Stomach (tissue), 9 donors: Measurements from ENCODE around the gene CRELD1. TPM values are rescaled to one million over a fixed set of nuclear protein-coding genes. Genes with fewer than 3 reads are reported as not detected.

Source experiments
- DNase-seq, 2 donors: peaks; one replicate each; pipeline versions ENCODE4 v3.0.0 to v3.0.0-alpha.2; 2013 to 2019
- H3K27ac ChIP-seq, 5 donors: fragments of 200-600 bp in 4 of 5; sonication (generic) in 4 of 5; one replicate each; pipeline ENCODE4 v1.5.1; 2013 to 2019; ENCODE audit warnings: mild to moderate bottlenecking in 1 of 5, moderate library complexity in 1 of 5
- H3K27me3 ChIP-seq, 3 donors: fragments of 200-600 bp; sonication (generic); one replicate each; pipeline ENCODE4 v1.5.1; 2017 to 2019; ENCODE audit warnings: mixed run types in 1 of 3
- H3K36me3 ChIP-seq, 4 donors: fragments of 200-600 bp; sonication (generic); 1 replicate in 3 of 4; 2 replicates in 1 of 4; pipeline ENCODE4 v1.5.1; 2016 to 2019
- H3K4me1 ChIP-seq, 4 donors: fragments of 200-600 bp; sonication (generic); one replicate each; pipeline ENCODE4 v1.5.1; 2016 to 2019
- H3K4me3 ChIP-seq, 4 donors: fragments of 200-600 bp; sonication (generic) in 3 of 4; one replicate each; pipeline ENCODE4 v1.5.1; 2016 to 2019; ENCODE audit warnings: mild to moderate bottlenecking in 1 of 4
- H3K9me3 ChIP-seq, 4 donors: fragments of 200-600 bp; sonication (generic); one replicate each; pipeline ENCODE4 v1.5.1; 2016 to 2019
- CTCF ChIP-seq, 7 experiments: fragments of 450-650 bp in 4 of 7; fragments of 200-600 bp in 3 of 7; sonication (generic) in 3 of 7; IDR thresholded peaks; one replicate each; pipeline ENCODE4 v1.5.1; 2016 to 2019; ENCODE audit warnings: antibody characterized with exemption in 7 of 7, control low read depth in 2 of 7, mild to moderate bottlenecking in 1 of 7
- EP300 ChIP-seq: sonication (generic); formaldehyde crosslinking; IDR thresholded peaks from one replicate; pipeline ENCODE4 v1.6.1; 2017; ENCODE audit warnings: antibody characterized with exemption
- POLR2A ChIP-seq, 4 donors: fragments of 450-650 bp; IDR thresholded peaks; one replicate each; pipeline ENCODE4 v1.6.1; 2016; ENCODE audit warnings: antibody characterized with exemption in 4 of 4, control low read depth in 2 of 4, mild to moderate bottlenecking in 1 of 4, moderate library complexity in 1 of 4
- POLR2AphosphoS5 ChIP-seq, 3 donors: sonication (generic); formaldehyde crosslinking; IDR thresholded peaks; one replicate each; pipeline ENCODE4 v1.6.1; 2016; ENCODE audit warnings: antibody characterized with exemption in 3 of 3
- WGBS, 5 donors: extraction: QIAGEN DNeasy Blood & Tissue Kit in 3 of 5; methylation state at CpG; one replicate each; pipeline versions ENCODE4 v1.1.5 to v1.1.7; 2013 to 2018; 5-methylcytosine and 5-hydroxymethylcytosine counted together
- intact Hi-C: fragments of 100-400 bp; cut with DNase I; formaldehyde crosslinking; loops from one replicate; pipeline ENCODE4 v1.15.1; 2023; ENCODE audit warnings: low total_unique reads
- polyA plus RNA-seq, 3 donors: library from polyadenylated mRNA; stranded (reverse); fragments of 200-250 nt; gene quantifications; one replicate each; pipeline ENCODE4 v1.2.3, GENCODE V29; 2013
- total RNA-seq, 5 donors: library from RNA; depleted of rRNA; stranded (reverse); fragments of >200 nt; gene quantifications; one replicate each; pipeline versions ENCODE4 v1.1.0 to v1.2.3, GENCODE V29; 2014 to 2016
- donor health status: healthy with polysubstance abuse.
- donor health status: Bipolar disorder and iron deficiency.
- donor health status: healthy.

The CRELD1 gene
- total and polyA plus RNA-seq, 8 donors, result 6.2 to 71.5 (median 22.7) TPM

- H3K4me1 ChIP-seq, result peaks cover 14 to 22% (median 21%) of the 10 kb centered on the region in 4 donors
- WGBS, 5 donors, result 73 to 87% (median 84%) methylated on average over 5 of the region's 5 CpGs
- H3K36me3 ChIP-seq, result peaks cover 0 to 3% (median 2%) of the 10 kb centered on the region in 4 donors
- no peak for DNase-seq
- TF ChIP-seq CTCF (IDR thresholded peaks at IDR 0.05) (no peak), POLR2AphosphoS5 (IDR thresholded peaks at IDR 0.05) (no peak), EP300 (no peak), POLR2A (IDR thresholded peaks at IDR 0.05) (no peak)
- H3K27me3 ChIP-seq, result no peaks in the 10 kb centered on the region
- intact Hi-C loops, result no loop called here
- H3K4me3 ChIP-seq, result no peak overlapping the region
- no peaks in the 10 kb centered on the region for H3K9me3 ChIP-seq
- no peak overlapping the region for H3K27ac ChIP-seq
These were observed 46.2 kb upstream of the CRELD1 start for GRCh38 chr3:9887480-9887879.

GRCh38 chr3:9888540-9888939, 45.1 kb upstream of the CRELD1 start:
- H3K4me3 ChIP-seq, result no peak overlapping the region
- no peaks in the 10 kb centered on the region for H3K9me3 ChIP-seq
- peaks cover 0 to 13% (median 13%) of the 10 kb centered on the region in 4 donors for H3K36me3 ChIP-seq
- intact Hi-C loops, result no loop called here
- no peaks in the 10 kb centered on the region for H3K27me3 ChIP-seq
- no peak for DNase-seq
- no peak overlapping the region for H3K27ac ChIP-seq
- WGBS, 5 donors, result 83 to 92% (median 87%) methylated on average over 3 of the region's 3 CpGs
- TF ChIP-seq CTCF (IDR thresholded peaks at IDR 0.05) (no peak), EP300 (no peak), POLR2A (IDR thresholded peaks at IDR 0.05) (no peak), POLR2AphosphoS5 (IDR thresholded peaks at IDR 0.05) (no peak)
- peaks cover 14 to 30% (median 27%) of the 10 kb centered on the region in 4 donors for H3K4me1 ChIP-seq

- H3K9me3 ChIP-seq, result no peaks in the 10 kb centered on the region
- peaks cover 0 to 19% (median 16%) of the 10 kb centered on the region in 4 donors for H3K36me3 ChIP-seq
- intact Hi-C loops, result no loop called here
- no peaks in the 10 kb centered on the region for H3K27me3 ChIP-seq
- WGBS, 5 donors, result 75 to 83% (median 76%) methylated on average over 5 of the region's 5 CpGs
- H3K27ac ChIP-seq, result peak overlapping the region in 1 of 5 donors; percentile 93
- no peak overlapping the region for H3K4me3 ChIP-seq
- TF ChIP-seq EP300 (no peak), POLR2AphosphoS5 (IDR thresholded peaks at IDR 0.05) (no peak), CTCF (IDR thresholded peaks at IDR 0.05) (no peak), POLR2A (IDR thresholded peaks at IDR 0.05) (no peak)
- DNase-seq, result no peak
- peaks cover 18 to 39% (median 31%) of the 10 kb centered on the region in 4 donors for H3K4me1 ChIP-seq
These were observed 44.2 kb upstream of the CRELD1 start for GRCh38 chr3:9889405-9889804.

- Histone ChIP-seq H3K36me3 (peaks cover 0 to 19% (median 16%) of the 10 kb centered on the region in 4 donors), H3K27me3 (no peaks in the 10 kb centered on the region), H3K4me3 (peak within 1 kb of the TSS; percentile 68 to 93 (median 84)), H3K9me3 (no peaks in the 10 kb centered on the region), H3K4me1 (peaks cover 18 to 42% (median 31%) of the 10 kb centered on the region in 4 donors), H3K27ac (peak within 1 kb of the TSS; percentile 93 to 99 (median 97))
- no peak for TF ChIP-seq EP300
- TF ChIP-seq CTCF (IDR thresholded peaks at IDR 0.05), result peak in 1 of 7 experiments; percentile 13
- TF ChIP-seq POLR2AphosphoS5 (IDR thresholded peaks at IDR 0.05), result peak; percentile 36 to 96 (median 91)
- peak in 2 of 4 donors; percentile 65 to 69 for TF ChIP-seq POLR2A (IDR thresholded peaks at IDR 0.05)
- intact Hi-C loops, result no loop called here
- WGBS, 5 donors, result 0 to 1% (median 0%) methylated on average over 29 to 62 of the region's 62 CpGs
- DNase-seq, result peak; percentile 92 to 96
These were observed 43.2 kb upstream of the CRELD1 start, which contains the start of gene JAGN1 for GRCh38 chr3:9890249-9891071. JAGN1 (plus strand) TSS chr3:9890610; CDS start chr3:9890723, 113 bp downstream.
